Measurements from ENCODE around the gene STK10. TPM values are rescaled to one million over a fixed set of nuclear protein-coding genes. Genes with fewer than 3 reads are reported as not detected.

Gene STK10
- total and polyA plus RNA-seq, 9 of the 15 experiments (the other 6 are each of a cell fraction or from before 2014, with no cell fraction given) = 0.30 to 6.7 (median 2.4) TPM

DNA sequence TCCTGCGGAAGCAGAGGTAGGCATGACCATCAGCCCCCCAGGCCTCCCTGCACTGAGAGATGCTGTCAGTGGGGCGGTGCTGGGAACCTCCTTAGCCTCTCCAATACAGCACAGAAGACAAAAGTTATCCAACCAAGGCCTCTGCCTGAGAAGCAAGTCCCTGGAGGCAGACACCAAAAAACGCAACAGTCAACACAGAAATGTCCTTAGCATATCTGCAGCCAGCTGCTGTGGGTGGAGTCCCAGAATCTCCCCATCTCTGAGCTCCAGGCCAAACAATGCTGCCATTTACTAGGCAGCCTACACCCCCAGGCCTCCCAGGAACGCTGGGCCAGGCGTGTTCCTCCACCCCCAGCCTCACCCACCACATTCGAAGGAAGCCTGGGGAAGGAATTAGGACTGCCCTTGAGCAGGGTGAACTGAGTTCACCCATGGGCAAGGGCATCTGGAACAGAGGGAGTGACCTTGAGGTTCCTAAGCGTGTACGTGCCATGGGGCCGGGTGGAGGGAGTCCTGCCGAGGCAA is 43.7 kb downstream of the STK10 start (continued):
- TF ChIP-seq JUN (IDR thresholded peaks at IDR 0.05; ENCODE audit: borderline replicate concordance, low read depth, low read length) = no peak
- TF ChIP-seq JUN (CRISPR knock-in tag; IDR thresholded peaks at IDR 0.05; ENCODE audit: borderline replicate concordance) = no peak
- TF ChIP-seq ELF2 (CRISPR knock-in tag; IDR thresholded peaks at IDR 0.05) = no peak
- no peak for TF ChIP-seq ETV1 (tag; conservative IDR thresholded peaks at IDR 0.05; ENCODE audit: low read depth)
- TF ChIP-seq SUPT5H (IDR thresholded peaks at IDR 0.05) = no peak
- TF ChIP-seq ZNF512 (tag; IDR thresholded peaks at IDR 0.05) = no peak
- TF ChIP-seq ZC3H11A (IDR thresholded peaks at IDR 0.05; ENCODE audit: low read depth, low read length) = no peak
- no peak for TF ChIP-seq PTBP1 (IDR thresholded peaks at IDR 0.05; ENCODE audit: low read depth, low read length)
- no peak for TF ChIP-seq KDM2B (CRISPR knock-in tag; IDR thresholded peaks at IDR 0.05)
- no peak for TF ChIP-seq RFX7 (CRISPR knock-in tag; IDR thresholded peaks at IDR 0.05)
- TF ChIP-seq, protein P1, sequence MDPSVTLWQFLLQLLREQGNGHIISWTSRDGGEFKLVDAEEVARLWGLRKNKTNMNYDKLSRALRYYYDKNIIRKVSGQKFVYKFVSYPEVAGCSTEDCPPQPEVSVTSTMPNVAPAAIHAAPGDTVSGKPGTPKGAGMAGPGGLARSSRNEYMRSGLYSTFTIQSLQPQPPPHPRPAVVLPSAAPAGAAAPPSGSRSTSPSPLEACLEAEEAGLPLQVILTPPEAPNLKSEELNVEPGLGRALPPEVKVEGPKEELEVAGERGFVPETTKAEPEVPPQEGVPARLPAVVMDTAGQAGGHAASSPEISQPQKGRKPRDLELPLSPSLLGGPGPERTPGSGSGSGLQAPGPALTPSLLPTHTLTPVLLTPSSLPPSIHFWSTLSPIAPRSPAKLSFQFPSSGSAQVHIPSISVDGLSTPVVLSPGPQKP (CRISPR knock-in tag; IDR thresholded peaks at IDR 0.05) = no peak
- no peak for TF ChIP-seq ZNF311 (CRISPR knock-in tag; IDR thresholded peaks at IDR 0.05)
- TF ChIP-seq BRD4 (IDR thresholded peaks at IDR 0.05) = no peak
- TF ChIP-seq NFE2L1 (tag; IDR thresholded peaks at IDR 0.05; ENCODE audit: borderline replicate concordance, low read depth) = no peak
- TF ChIP-seq ZNF445 (CRISPR knock-in tag; IDR thresholded peaks at IDR 0.05; ENCODE audit: low read depth) = no peak
- no peak for TF ChIP-seq CBFB (CRISPR knock-in tag; IDR thresholded peaks at IDR 0.05)
- TF ChIP-seq, protein P2, sequence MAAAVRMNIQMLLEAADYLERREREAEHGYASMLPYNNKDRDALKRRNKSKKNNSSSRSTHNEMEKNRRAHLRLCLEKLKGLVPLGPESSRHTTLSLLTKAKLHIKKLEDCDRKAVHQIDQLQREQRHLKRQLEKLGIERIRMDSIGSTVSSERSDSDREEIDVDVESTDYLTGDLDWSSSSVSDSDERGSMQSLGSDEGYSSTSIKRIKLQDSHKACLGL (CRISPR knock-in tag; IDR thresholded peaks at IDR 0.05; ENCODE audit: borderline replicate concordance, poor library complexity, severe bottlenecking) = no peak
- peak; percentile 62 for TF ChIP-seq CXXC5 (CRISPR knock-in tag; IDR thresholded peaks at IDR 0.05)
- TF ChIP-seq ZKSCAN1 (IDR thresholded peaks at IDR 0.05; ENCODE audit: low read depth, low read length) = no peak
- no peak for TF ChIP-seq YY1 (IDR thresholded peaks at IDR 0.05; ENCODE audit: borderline replicate concordance in 1 of 3, control insufficient read depth in 1 of 3, extremely low read depth in 1 of 3, insufficient read depth in 3 of 3, insufficient read length in 1 of 3, insufficient replicate concordance in 2 of 3, low read depth in 1 of 3, low read length in 2 of 3)
- no peak for TF ChIP-seq PHF20 (IDR thresholded peaks at IDR 0.05; ENCODE audit: partially characterized antibody)
- no peak for TF ChIP-seq SRSF1 (IDR thresholded peaks at IDR 0.05; ENCODE audit: low read depth, low read length)
- TF ChIP-seq, protein P3, sequence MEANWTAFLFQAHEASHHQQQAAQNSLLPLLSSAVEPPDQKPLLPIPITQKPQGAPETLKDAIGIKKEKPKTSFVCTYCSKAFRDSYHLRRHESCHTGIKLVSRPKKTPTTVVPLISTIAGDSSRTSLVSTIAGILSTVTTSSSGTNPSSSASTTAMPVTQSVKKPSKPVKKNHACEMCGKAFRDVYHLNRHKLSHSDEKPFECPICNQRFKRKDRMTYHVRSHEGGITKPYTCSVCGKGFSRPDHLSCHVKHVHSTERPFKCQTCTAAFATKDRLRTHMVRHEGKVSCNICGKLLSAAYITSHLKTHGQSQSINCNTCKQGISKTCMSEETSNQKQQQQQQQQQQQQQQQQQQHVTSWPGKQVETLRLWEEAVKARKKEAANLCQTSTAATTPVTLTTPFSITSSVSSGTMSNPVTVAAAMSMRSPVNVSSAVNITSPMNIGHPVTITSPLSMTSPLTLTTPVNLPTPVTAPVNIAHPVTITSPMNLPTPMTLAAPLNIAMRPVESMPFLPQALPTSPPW (CRISPR knock-in tag; IDR thresholded peaks at IDR 0.05) = no peak
- peak; percentile 68 for TF ChIP-seq NCOR1 (IDR thresholded peaks at IDR 0.05)
- TF ChIP-seq ZNF23 (CRISPR knock-in tag; IDR thresholded peaks at IDR 0.05) = no peak
- TF ChIP-seq POU5F1 (IDR thresholded peaks at IDR 0.05; ENCODE audit: borderline replicate concordance, low read depth, low read length, partially characterized antibody) = no peak
